ENCODE data around the gene PACSIN3.
"Not testable (repeated sequence)": the region's sequence is repeated elsewhere in the genome, so short reads cannot be mapped to it uniquely, and the experiment has no call there.

Gene PACSIN3

GRCh38 chr11:47201015-47201414, 14.8 kb upstream of the PACSIN3 start:
- H3K4me1 ChIP-seq (ENCODE audit: control insufficient read depth, insufficient read depth, low read length, poor library complexity, severe bottlenecking), result no peaks in the 10 kb centered on the region
- DNase-seq, result no peak
- no peaks in the 10 kb centered on the region for H3K9me3 ChIP-seq (ENCODE audit: control insufficient read depth, low read length)
- H3K27me3 ChIP-seq (replicated peaks; ENCODE audit: control insufficient read depth, insufficient read depth, low read length, poor library complexity, severe bottlenecking), result no peaks in the 10 kb centered on the region
- H3K27ac ChIP-seq (ENCODE audit: insufficient read depth, low read length, poor library complexity, severe bottlenecking), result no peak overlapping the region
- no peaks in the 10 kb centered on the region for H3K36me3 ChIP-seq (ENCODE audit: control insufficient read depth, insufficient read depth, low read length)
- no peak overlapping the region for H3K4me3 ChIP-seq (ENCODE audit: insufficient read depth, low read depth, low read length, poor library complexity, severe bottlenecking)

GRCh38 chr11:47198161-47198560, 11.9 kb upstream of the PACSIN3 start:
- not testable (repeated sequence) for H3K27me3 ChIP-seq (replicated peaks; ENCODE audit: control insufficient read depth, insufficient read depth, low read length, poor library complexity, severe bottlenecking); DNase-seq; H3K9me3 ChIP-seq (ENCODE audit: control insufficient read depth, low read length); H3K4me3 ChIP-seq (ENCODE audit: insufficient read depth, low read depth, low read length, poor library complexity, severe bottlenecking); H3K27ac ChIP-seq (ENCODE audit: insufficient read depth, low read length, poor library complexity, severe bottlenecking); H3K36me3 ChIP-seq (ENCODE audit: control insufficient read depth, insufficient read depth, low read length); H3K4me1 ChIP-seq (ENCODE audit: control insufficient read depth, insufficient read depth, low read length, poor library complexity, severe bottlenecking)

DNA sequence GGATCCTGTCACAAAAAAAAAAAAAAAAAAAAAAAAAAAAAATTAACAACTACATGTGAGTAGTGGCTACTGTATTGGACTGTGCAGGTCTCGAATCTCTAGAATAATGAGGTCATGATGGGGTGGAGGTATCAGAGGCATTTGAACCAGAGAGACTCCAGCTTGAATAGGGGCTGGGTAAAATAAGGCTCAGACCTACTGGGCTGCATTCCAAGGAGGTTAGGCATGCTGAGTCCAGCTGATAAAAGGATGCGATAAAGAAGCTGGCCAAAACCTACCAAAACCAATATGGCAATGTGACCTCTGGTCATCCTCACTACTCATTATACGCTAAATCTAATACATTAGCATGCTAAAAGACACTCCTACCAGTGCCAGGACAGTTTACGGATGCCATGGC, 5.9 kb upstream of the PACSIN3 start:
- Histone ChIP-seq H3K4me3 (ENCODE audit: insufficient read depth, low read depth, low read length, poor library complexity, severe bottlenecking) (no peak overlapping the region), H3K9me3 (ENCODE audit: control insufficient read depth, low read length) (no peaks in the 10 kb centered on the region), H3K27me3 (replicated peaks; ENCODE audit: control insufficient read depth, insufficient read depth, low read length, poor library complexity, severe bottlenecking) (peaks cover 1% of the 10 kb centered on the region), H3K36me3 (ENCODE audit: control insufficient read depth, insufficient read depth, low read length) (no peaks in the 10 kb centered on the region), H3K27ac (ENCODE audit: insufficient read depth, low read length, poor library complexity, severe bottlenecking) (no peak overlapping the region), H3K4me1 (ENCODE audit: control insufficient read depth, insufficient read depth, low read length, poor library complexity, severe bottlenecking) (no peaks in the 10 kb centered on the region)
- no peak for DNase-seq

DNA sequence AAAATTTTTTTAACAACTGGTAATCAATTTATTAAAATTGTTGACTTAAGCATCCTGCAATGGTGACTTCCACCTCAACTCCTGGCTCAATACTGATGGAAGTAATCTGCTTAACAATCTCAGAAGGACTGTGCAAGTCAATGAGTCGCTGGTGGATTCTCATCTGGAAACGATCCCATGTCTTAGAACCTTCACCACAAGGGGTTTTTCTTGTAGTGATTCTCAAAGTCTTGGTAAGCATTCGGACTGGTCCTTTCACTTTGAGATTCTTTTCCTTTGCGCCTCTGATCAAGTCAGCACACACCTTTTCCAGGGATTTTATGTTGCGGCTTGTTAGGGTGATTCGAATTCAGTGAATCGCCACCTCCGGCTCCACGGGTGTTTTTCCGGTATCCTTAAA, 4.9 kb upstream of the PACSIN3 start:
- H3K27me3 ChIP-seq (replicated peaks; ENCODE audit: control insufficient read depth, insufficient read depth, low read length, poor library complexity, severe bottlenecking); DNase-seq; H3K36me3 ChIP-seq (ENCODE audit: control insufficient read depth, insufficient read depth, low read length); H3K4me3 ChIP-seq (ENCODE audit: insufficient read depth, low read depth, low read length, poor library complexity, severe bottlenecking); H3K27ac ChIP-seq (ENCODE audit: insufficient read depth, low read length, poor library complexity, severe bottlenecking); H3K9me3 ChIP-seq (ENCODE audit: control insufficient read depth, low read length); H3K4me1 ChIP-seq (ENCODE audit: control insufficient read depth, insufficient read depth, low read length, poor library complexity, severe bottlenecking): not testable (repeated sequence)

DNA sequence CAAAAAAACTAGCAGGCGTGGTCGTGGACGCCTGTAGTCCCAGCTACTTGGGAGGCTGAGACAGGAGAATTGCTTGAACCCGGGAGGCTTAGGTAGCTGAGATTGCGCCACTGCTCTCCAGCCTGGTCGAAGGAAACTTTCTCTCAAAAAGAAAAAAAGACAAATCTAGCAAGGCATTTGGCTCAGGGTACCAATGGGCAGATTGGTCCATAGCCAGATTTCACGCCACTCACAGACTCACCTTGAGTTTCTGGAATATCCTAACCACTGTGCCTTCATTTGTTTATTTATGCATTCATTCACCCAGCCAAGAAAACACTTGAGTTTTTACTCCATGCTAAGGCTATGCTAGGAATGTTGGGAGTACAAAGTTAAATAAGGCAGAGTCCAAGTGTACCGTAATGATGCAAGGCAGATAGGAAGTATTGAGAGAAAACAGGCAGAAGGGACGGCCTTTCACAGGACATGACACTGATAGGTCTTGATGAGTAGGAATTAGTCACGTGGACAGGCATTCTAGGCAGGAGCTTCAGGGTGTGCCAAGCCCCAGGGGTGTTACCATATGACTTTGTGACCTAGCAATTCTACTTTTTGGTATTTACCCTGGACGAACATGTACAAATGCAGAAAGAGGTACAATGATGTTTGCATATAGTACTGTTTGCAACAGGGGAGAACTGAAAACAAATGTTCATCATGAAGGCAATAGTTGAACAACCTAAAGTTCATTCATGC, 3.0 kb upstream of the PACSIN3 start:
- H3K9me3 ChIP-seq (ENCODE audit: control insufficient read depth, low read length), result no peaks in the 10 kb centered on the region
- DNase-seq, result no peak
- H3K27ac ChIP-seq (ENCODE audit: insufficient read depth, low read length, poor library complexity, severe bottlenecking), result no peak overlapping the region
- H3K36me3 ChIP-seq (ENCODE audit: control insufficient read depth, insufficient read depth, low read length), result no peaks in the 10 kb centered on the region
- H3K4me1 ChIP-seq (ENCODE audit: control insufficient read depth, insufficient read depth, low read length, poor library complexity, severe bottlenecking), result peaks cover 11% of the 10 kb centered on the region
- H3K27me3 ChIP-seq (replicated peaks; ENCODE audit: control insufficient read depth, insufficient read depth, low read length, poor library complexity, severe bottlenecking), result peaks cover 14% of the 10 kb centered on the region
- no peak overlapping the region for H3K4me3 ChIP-seq (ENCODE audit: insufficient read depth, low read depth, low read length, poor library complexity, severe bottlenecking)

- no peak overlapping the region for H3K27ac ChIP-seq (ENCODE audit: insufficient read depth, low read length, poor library complexity, severe bottlenecking)
- no peak overlapping the region for H3K4me3 ChIP-seq (ENCODE audit: insufficient read depth, low read depth, low read length, poor library complexity, severe bottlenecking)
- no peaks in the 10 kb centered on the region for H3K9me3 ChIP-seq (ENCODE audit: control insufficient read depth, low read length)
- no peaks in the 10 kb centered on the region for H3K36me3 ChIP-seq (ENCODE audit: control insufficient read depth, insufficient read depth, low read length)
- no peak for DNase-seq
- peaks cover 11% of the 10 kb centered on the region for H3K4me1 ChIP-seq (ENCODE audit: control insufficient read depth, insufficient read depth, low read length, poor library complexity, severe bottlenecking)
- peaks cover 24% of the 10 kb centered on the region for H3K27me3 ChIP-seq (replicated peaks; ENCODE audit: control insufficient read depth, insufficient read depth, low read length, poor library complexity, severe bottlenecking)
These were observed 2.0 kb upstream of the PACSIN3 start for GRCh38 chr11:47188259-47188658.

GRCh38 chr11:47187723-47188122, 1.5 kb upstream of the PACSIN3 start:
- H3K4me1 ChIP-seq (ENCODE audit: control insufficient read depth, insufficient read depth, low read length, poor library complexity, severe bottlenecking), result peaks cover 11% of the 10 kb centered on the region
- no peak overlapping the region for H3K27ac ChIP-seq (ENCODE audit: insufficient read depth, low read length, poor library complexity, severe bottlenecking)
- no peak for DNase-seq
- no peaks in the 10 kb centered on the region for H3K36me3 ChIP-seq (ENCODE audit: control insufficient read depth, insufficient read depth, low read length)
- no peak overlapping the region for H3K4me3 ChIP-seq (ENCODE audit: insufficient read depth, low read depth, low read length, poor library complexity, severe bottlenecking)
- H3K27me3 ChIP-seq (replicated peaks; ENCODE audit: control insufficient read depth, insufficient read depth, low read length, poor library complexity, severe bottlenecking), result peaks cover 24% of the 10 kb centered on the region
- H3K9me3 ChIP-seq (ENCODE audit: control insufficient read depth, low read length), result no peaks in the 10 kb centered on the region

DNA sequence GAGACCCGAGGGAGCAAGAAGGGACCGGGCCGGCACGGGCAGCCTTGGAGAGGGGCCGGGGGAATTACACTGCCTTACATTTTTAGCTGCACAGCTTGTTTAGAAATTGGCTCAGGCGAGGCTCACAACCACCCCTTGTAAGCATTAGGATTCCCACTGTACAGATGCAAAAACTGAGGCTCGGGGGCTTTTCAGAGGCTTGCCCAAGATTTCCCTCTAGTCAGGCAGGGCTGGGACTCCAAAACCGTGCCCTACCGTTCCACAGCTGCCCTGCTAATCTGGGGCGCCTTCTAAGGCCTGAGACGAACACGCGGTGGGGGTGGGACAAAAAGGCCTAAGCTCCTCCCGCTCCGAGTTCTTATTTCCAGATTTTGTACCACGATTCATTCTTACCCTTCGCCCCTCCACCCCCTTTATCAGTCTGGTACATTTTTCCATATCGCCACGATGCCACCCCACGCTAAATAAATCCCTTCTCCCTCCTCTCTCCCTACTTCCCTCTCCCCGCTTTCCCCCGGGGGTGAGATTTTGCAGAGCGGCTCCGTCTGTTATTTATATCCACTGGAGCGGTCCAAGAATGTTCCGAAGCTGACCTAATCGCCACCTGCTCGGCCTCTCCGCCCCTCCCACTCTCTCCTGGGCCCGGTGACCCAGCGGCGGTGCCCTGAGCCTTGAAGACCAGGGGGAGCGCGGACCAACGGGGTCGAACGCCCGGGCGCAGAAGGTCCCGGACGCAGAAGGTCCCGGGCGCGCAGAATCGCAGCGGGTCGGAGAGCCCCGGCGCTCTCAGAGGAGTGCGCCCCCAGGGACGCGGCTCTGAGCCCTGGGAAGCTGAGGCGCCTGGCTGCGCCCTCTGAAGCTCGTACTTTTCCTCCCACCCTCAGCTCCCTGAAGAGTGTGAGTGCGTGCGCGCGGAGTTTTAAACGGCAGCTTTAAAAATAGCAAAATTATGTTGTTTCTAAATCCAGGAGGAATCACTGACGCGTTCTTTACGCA, 764 bp upstream of the PACSIN3 start:
- peak overlapping the region; percentile 48 for H3K4me3 ChIP-seq (ENCODE audit: insufficient read depth, low read depth, low read length, poor library complexity, severe bottlenecking)
- H3K27me3 ChIP-seq (replicated peaks; ENCODE audit: control insufficient read depth, insufficient read depth, low read length, poor library complexity, severe bottlenecking), result peaks cover 24% of the 10 kb centered on the region
- peak in 1 of 3 donors; percentile 22 for DNase-seq
- H3K36me3 ChIP-seq (ENCODE audit: control insufficient read depth, insufficient read depth, low read length), result no peaks in the 10 kb centered on the region
- no peaks in the 10 kb centered on the region for H3K9me3 ChIP-seq (ENCODE audit: control insufficient read depth, low read length)
- H3K27ac ChIP-seq (ENCODE audit: insufficient read depth, low read length, poor library complexity, severe bottlenecking), result no peak overlapping the region
- peaks cover 11% of the 10 kb centered on the region for H3K4me1 ChIP-seq (ENCODE audit: control insufficient read depth, insufficient read depth, low read length, poor library complexity, severe bottlenecking)

GRCh38 chr11:47185305-47186075, 744 bp downstream of the PACSIN3 start:
- Histone ChIP-seq H3K9me3 (ENCODE audit: control insufficient read depth, low read length) (no peaks in the 10 kb centered on the region), H3K4me3 (ENCODE audit: insufficient read depth, low read depth, low read length, poor library complexity, severe bottlenecking) (peak overlapping the region; percentile 58), H3K27me3 (replicated peaks; ENCODE audit: control insufficient read depth, insufficient read depth, low read length, poor library complexity, severe bottlenecking) (peaks cover 24% of the 10 kb centered on the region), H3K27ac (ENCODE audit: insufficient read depth, low read length, poor library complexity, severe bottlenecking) (no peak overlapping the region), H3K36me3 (ENCODE audit: control insufficient read depth, insufficient read depth, low read length) (no peaks in the 10 kb centered on the region), H3K4me1 (ENCODE audit: control insufficient read depth, insufficient read depth, low read length, poor library complexity, severe bottlenecking) (peaks cover 11% of the 10 kb centered on the region)
- DNase-seq, result no peak

All from effector memory CD4-positive, alpha-beta T cell (primary cell).